ENCODE results near the gene HSBP1. TPM values are rescaled to one million over a fixed set of nuclear protein-coding genes. Genes with fewer than 3 reads are reported as not detected.

The HSBP1 gene
- total RNA-seq: 10 to 100 TPM in 1 of 4 donors, 1 to 10 TPM in 3; 7.5 to 28.0 (median 8.7) TPM

- TF ChIP-seq CTCF (IDR thresholded peaks at IDR 0.05 in 4 of 5, conservative IDR thresholded peaks at IDR 0.05 in 1 of 5): peak in 2 of 5 experiments; percentile 13 to 20
- peak; percentile 68 for TF ChIP-seq POLR2A (IDR thresholded peaks at IDR 0.05)
- peak; percentile 96 for ATAC-seq
- H3K27me3 ChIP-seq: no peaks in the 10 kb centered on the region
- peaks cover 10 to 17% of the 10 kb centered on the region in 2 donors for H3K4me1 ChIP-seq
- in situ Hi-C loops (cut with MboI; ENCODE audit: low sequenced_read_pairs in 4 of 4): loop anchor here in 2 of 4 donors (25.0 kb wide), 2 partner anchors 154 to 379 kb away; partner anchors contain the start of genes ADAD2 (in 1 of the 2), NECAB2 (in 1 of the 2), OSGIN1 (in 1 of the 2) and TAF1C (in 1 of the 2)
- H3K4me3 ChIP-seq: peak within 1 kb of the TSS; percentile 85 to 96 (median 90)
- no peaks in the 10 kb centered on the region for H3K9me3 ChIP-seq
- intact Hi-C loops (cut with DNase I; ENCODE audit: low total_unique reads): loop anchor here (5.0 kb wide), 2 partner anchors 121 to 339 kb away; partner anchors contain the start of genes DNAAF1 and HSDL1
- DNase-seq: peak; percentile 89 to 94
- peak within 1 kb of the TSS; percentile 73 to 86 (median 84) for H3K27ac ChIP-seq
- H3K36me3 ChIP-seq: peaks cover 0 to 29% of the 10 kb centered on the region in 2 donors
Observed at GRCh38 chr16:83807710-83808572, at the start of gene HSBP1. TSS of gene HSBP1 (plus strand) at chr16:83807978. CDS start at chr16:83808077, 99 bp downstream.

- Histone ChIP-seq H3K36me3 (no peaks in the 10 kb centered on the region), H3K27ac (no peak overlapping the region), H3K27me3 (no peaks in the 10 kb centered on the region), H3K4me3 (no peak overlapping the region), H3K4me1 (no peaks in the 10 kb centered on the region), H3K9me3 (no peaks in the 10 kb centered on the region)
- in situ Hi-C loops (cut with MboI; ENCODE audit: low sequenced_read_pairs in 4 of 4) (no loop called here), intact Hi-C loops (cut with DNase I; ENCODE audit: low total_unique reads) (no loop called here)
- no peak for TF ChIP-seq CTCF (IDR thresholded peaks at IDR 0.05 in 4 of 5, conservative IDR thresholded peaks at IDR 0.05 in 1 of 5)
- no peak for TF ChIP-seq POLR2A (IDR thresholded peaks at IDR 0.05)
- DNase-seq: no peak
- ATAC-seq: no peak
Observed at GRCh38 chr16:83762141-83762991, 45.4 kb upstream of the HSBP1 start.

DNA sequence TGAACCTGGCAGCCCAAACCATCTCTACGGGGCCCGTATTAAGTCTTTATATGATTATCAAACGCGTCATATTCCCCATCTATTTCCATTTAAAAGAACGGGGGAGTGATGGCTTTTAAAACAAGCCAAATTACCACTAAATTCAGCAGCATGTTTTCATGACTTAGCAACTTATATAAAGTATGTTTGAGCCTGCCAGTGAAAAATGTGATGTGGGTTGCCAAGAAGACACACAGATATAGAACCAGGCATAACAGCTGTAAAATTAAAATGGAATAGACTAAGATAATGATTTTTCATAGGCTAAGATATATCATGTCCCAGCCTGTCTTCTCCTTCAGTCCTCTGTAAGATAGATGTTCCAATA, 44.8 kb upstream of the HSBP1 start:
- no peaks in the 10 kb centered on the region for H3K36me3 ChIP-seq
- H3K27me3 ChIP-seq: no peaks in the 10 kb centered on the region
- no peak for TF ChIP-seq POLR2A (IDR thresholded peaks at IDR 0.05)
- TF ChIP-seq CTCF (IDR thresholded peaks at IDR 0.05 in 4 of 5, conservative IDR thresholded peaks at IDR 0.05 in 1 of 5): no peak
- in situ Hi-C loops (cut with MboI; ENCODE audit: low sequenced_read_pairs in 4 of 4): no loop called here
- intact Hi-C loops (cut with DNase I; ENCODE audit: low total_unique reads): no loop called here
- H3K4me1 ChIP-seq: no peaks in the 10 kb centered on the region
- no peak for ATAC-seq
- H3K4me3 ChIP-seq: no peak overlapping the region
- H3K27ac ChIP-seq: no peak overlapping the region
- H3K9me3 ChIP-seq: no peaks in the 10 kb centered on the region
- DNase-seq: no peak

- Histone ChIP-seq H3K9me3 (no peaks in the 10 kb centered on the region), H3K27me3 (no peaks in the 10 kb centered on the region), H3K27ac (no peak overlapping the region), H3K36me3 (no peaks in the 10 kb centered on the region), H3K4me1 (peaks cover 0 to 15% of the 10 kb centered on the region in 2 donors), H3K4me3 (no peak overlapping the region)
- no peak for ATAC-seq
- intact Hi-C loops (cut with DNase I; ENCODE audit: low total_unique reads) (no loop called here), in situ Hi-C loops (cut with MboI; ENCODE audit: low sequenced_read_pairs in 4 of 4) (no loop called here)
- TF ChIP-seq CTCF (IDR thresholded peaks at IDR 0.05 in 4 of 5, conservative IDR thresholded peaks at IDR 0.05 in 1 of 5) (no peak), POLR2A (IDR thresholded peaks at IDR 0.05) (no peak)
- DNase-seq: no peak
Observed at GRCh38 chr16:83768986-83769385, 38.8 kb upstream of the HSBP1 start.

Data from gastrocnemius medialis (tissue), 4 donors.